ENCODE results near the gene CXADR.

- no peak for TF ChIP-seq TAF1 (IDR thresholded peaks at IDR 0.05; ENCODE audit: control insufficient read depth, extremely low read depth, insufficient read depth, low read length, severe bottlenecking)
- TF ChIP-seq HBP1 (CRISPR knock-in tag; IDR thresholded peaks at IDR 0.05) = no peak
- no peak for TF ChIP-seq KDM1A (IDR thresholded peaks at IDR 0.05)
- TF ChIP-seq SRF (CRISPR knock-in tag; IDR thresholded peaks at IDR 0.05) = no peak
- TF ChIP-seq C11orf30 (IDR thresholded peaks at IDR 0.05; ENCODE audit: low read depth) = no peak
- no peak for TF ChIP-seq SPI1 (IDR thresholded peaks at IDR 0.05; ENCODE audit: borderline replicate concordance, low read depth, low read length)
- no peak for TF ChIP-seq ZNF436 (CRISPR knock-in tag; IDR thresholded peaks at IDR 0.05)
- TF ChIP-seq CTCF (IDR thresholded peaks at IDR 0.05 in 2 of 3, conservative IDR thresholded peaks at IDR 0.05 in 1 of 3; ENCODE audit: insufficient read depth in 2 of 3, low read depth in 1 of 3, low read length in 3 of 3) = no peak
- no peak for TF ChIP-seq RNF2 (IDR thresholded peaks at IDR 0.05)
Observed at GRCh38 chr21:17590430-17590829, 77.6 kb downstream of the CXADR start.

Data from K562 (cell line).